A673 (cell line): ENCODE results near the gene FLT1. TPM values are rescaled to one million over a fixed set of nuclear protein-coding genes. Genes with fewer than 3 reads are reported as not detected.

Experiments used
- BruUV-seq: library from RNA; stranded (reverse); fragments of 400-500 nt; replicated peaks from 2 replicates; lab custom pipeline; 2021; lab: Mats Ljungman, UMichigan
- CTCF ChIA-PET: fragments of 300-600 bp; sonication (Branson Sonifier 250); formaldehyde crosslinking; loops from one replicate; lab custom pipeline; 2022; ENCODE audit warnings: antibody characterized with exemption; lab: Charles Lee
- POLR2A ChIA-PET: fragments of 300-600 bp; sonication (Branson Sonifier 250); formaldehyde crosslinking; loops from one replicate; lab custom pipeline; 2022; ENCODE audit warnings: antibody characterized with exemption; ENCODE audit not compliant: low non-redundant PET; lab: Charles Lee
- DNase-seq: peaks from one replicate; pipeline ENCODE4 v3.0.0-alpha.2; 2015; ENCODE audit warnings: low spot score
- H3K27ac ChIP-seq: fragments of 200-600 bp; sonication (generic); 2 replicates; pipeline ENCODE4 v1.5.1; 2016; ENCODE audit warnings: mixed run types, low read depth, mild to moderate bottlenecking, mixed read lengths, antibody characterized with exemption, low read length; ENCODE audit not compliant: poor library complexity, severe bottlenecking
- H3K27me3 ChIP-seq: fragments of 200-600 bp; sonication (generic); replicated peaks from 2 replicates; pipeline ENCODE4 v1.6.1; 2017; ENCODE audit warnings: mixed run types, low read depth, mild to moderate bottlenecking, mixed read lengths, antibody characterized with exemption, low read length; ENCODE audit not compliant: insufficient read depth, poor library complexity
- H3K36me3 ChIP-seq: fragments of 200-600 bp; sonication (generic); 2 replicates; pipeline ENCODE4 v1.6.1; 2016; ENCODE audit warnings: mixed run types, mild to moderate bottlenecking, mixed read lengths, antibody characterized with exemption, low read length; ENCODE audit not compliant: insufficient read depth, poor library complexity, severe bottlenecking
- H3K4me1 ChIP-seq: fragments of 200-600 bp; sonication (generic); 2 replicates; pipeline ENCODE4 v1.6.1; 2017; ENCODE audit warnings: mixed run types, mild to moderate bottlenecking, mixed read lengths, antibody characterized with exemption, low read length; ENCODE audit not compliant: insufficient read depth, poor library complexity, severe bottlenecking
- H3K4me3 ChIP-seq: fragments of 200-600 bp; sonication (generic); 2 replicates; pipeline ENCODE4 v1.5.1; 2016; ENCODE audit warnings: low read depth, mixed run types, mild to moderate bottlenecking, mixed read lengths, low read length; ENCODE audit not compliant: poor library complexity, severe bottlenecking
- H3K9me3 ChIP-seq: fragments of 200-600 bp; sonication (generic); 2 replicates; pipeline ENCODE4 v1.6.1; 2016; ENCODE audit warnings: mixed run types, low read depth, mild to moderate bottlenecking, mixed read lengths, antibody characterized with exemption, low read length; ENCODE audit not compliant: poor library complexity, severe bottlenecking
- CTCF ChIP-seq: fragments of 300-800, 200-600 bp; sonication (generic); conservative IDR thresholded peaks from 2 replicates; pipeline ENCODE4 v1.5.1; 2017; ENCODE audit warnings: low read depth, mild to moderate bottlenecking, antibody characterized with exemption, low read length, moderate library complexity, mixed read lengths
- EZH2 ChIP-seq: fragments of 200-600 bp; sonication (generic); IDR thresholded peaks from 2 replicates; pipeline ENCODE4 v1.6.1; 2017; ENCODE audit warnings: borderline replicate concordance, low read depth, mild to moderate bottlenecking, mixed read lengths, antibody characterized with exemption, low read length; ENCODE audit not compliant: poor library complexity, severe bottlenecking
- intact Hi-C: fragments of 100-400 bp; cut with micrococcal nuclease; formaldehyde crosslinking; loops from one replicate; pipeline ENCODE4 v1.10.0; 2022; ENCODE audit not compliant: unreplicated experiment
- total RNA-seq: library from RNA; stranded (reverse); gene quantifications from 2 replicates; pipeline ENCODE4 v1.2.3, GENCODE V29; 2021

Gene FLT1
- total RNA-seq, 1 experiment from 2014 or later: 5.2 TPM

- intact Hi-C loops: no loop called here
- BruUV-seq: no TSS peak
- Histone ChIP-seq H3K27ac (no peak overlapping the region), H3K36me3 (no peaks in the 10 kb centered on the region), H3K9me3 (no peaks in the 10 kb centered on the region), H3K4me1 (peaks cover 15% of the 10 kb centered on the region), H3K27me3 (no peaks in the 10 kb centered on the region), H3K4me3 (no peak overlapping the region)
- POLR2A ChIA-PET: no interaction called here
- DNase-seq: no peak
- no peak for TF ChIP-seq EZH2
- no peak for TF ChIP-seq CTCF
- CTCF ChIA-PET: no interaction called here
Measured at GRCh38 chr13:28412981-28413380, 81.9 kb downstream of the FLT1 start.

GRCh38 chr13:28411831-28412353 is 83.0 kb downstream of the FLT1 start:
- ChIA-PET POLR2A (no interaction called here), CTCF (interaction anchor here (0.6 kb wide), 1 partner anchor 21 kb away, joined by 7 read pairs; no protein-coding TSS in a partner anchor)
- no peak overlapping the region for H3K4me3 ChIP-seq
- no peak overlapping the region for H3K27ac ChIP-seq
- BruUV-seq: no TSS peak
- intact Hi-C loops: no loop called here
- no peaks in the 10 kb centered on the region for H3K27me3 ChIP-seq
- H3K4me1 ChIP-seq: peaks cover 16% of the 10 kb centered on the region
- no peaks in the 10 kb centered on the region for H3K36me3 ChIP-seq
- DNase-seq: no peak
- H3K9me3 ChIP-seq: no peaks in the 10 kb centered on the region
- no peak for TF ChIP-seq EZH2

- H3K36me3 ChIP-seq: no peaks in the 10 kb centered on the region
- no peaks in the 10 kb centered on the region for H3K27me3 ChIP-seq
- H3K9me3 ChIP-seq: no peaks in the 10 kb centered on the region
- H3K4me1 ChIP-seq: peaks cover 16% of the 10 kb centered on the region
- intact Hi-C loops: no loop called here
- no peak for DNase-seq
- CTCF ChIA-PET: no interaction called here
- no TSS peak for BruUV-seq
- no peak overlapping the region for H3K27ac ChIP-seq
- H3K4me3 ChIP-seq: no peak overlapping the region
- POLR2A ChIA-PET: no interaction called here
- no peak for TF ChIP-seq EZH2
- TF ChIP-seq CTCF: no peak
Measured at GRCh38 chr13:28410096-28410495, 84.8 kb downstream of the FLT1 start.

GRCh38 chr13:28409648-28410047 is 85.3 kb downstream of the FLT1 start:
- Histone ChIP-seq H3K27me3 (no peaks in the 10 kb centered on the region), H3K36me3 (no peaks in the 10 kb centered on the region), H3K27ac (no peak overlapping the region), H3K9me3 (no peaks in the 10 kb centered on the region), H3K4me1 (peaks cover 16% of the 10 kb centered on the region), H3K4me3 (no peak overlapping the region)
- ChIA-PET CTCF (no interaction called here), POLR2A (no interaction called here)
- no TSS peak for BruUV-seq
- TF ChIP-seq EZH2 (no peak), CTCF (no peak)
- intact Hi-C loops: no loop called here
- no peak for DNase-seq
